Nephron progenitor cell (in vitro differentiated cells): ENCODE data around the gene HIC2.
"Not testable (repeated sequence)": the region's sequence is repeated elsewhere in the genome, so short reads cannot be mapped to it uniquely, and the experiment has no call there.

Experiments
- DNase-seq: peaks from one replicate; pipeline ENCODE4 v3.0.0; 2021
- H3K27ac Mint-ChIP-seq: 2 replicates; pipeline ENCODE4 v1.8.0; 2021; ENCODE audit warnings: mild to moderate bottlenecking, moderate library complexity, mixed read lengths
- H3K27me3 Mint-ChIP-seq: 2 replicates; pipeline ENCODE4 v1.8.0; 2021; ENCODE audit warnings: mild to moderate bottlenecking, low read depth, mixed read lengths; ENCODE audit not compliant: poor library complexity
- H3K36me3 Mint-ChIP-seq: 2 replicates; pipeline ENCODE4 v1.8.0; 2021; ENCODE audit warnings: low read depth, mixed read lengths
- H3K4me1 Mint-ChIP-seq: 2 replicates; pipeline ENCODE4 v1.8.0; 2021; ENCODE audit warnings: mixed read lengths
- H3K4me3 Mint-ChIP-seq: 2 replicates; pipeline ENCODE4 v1.8.0; 2021; ENCODE audit warnings: mild to moderate bottlenecking, moderate library complexity, mixed read lengths
- H3K9me3 Mint-ChIP-seq: 2 replicates; pipeline ENCODE4 v1.8.0; 2021; ENCODE audit warnings: mild to moderate bottlenecking, moderate library complexity, mixed read lengths

The HIC2 gene, protein sequence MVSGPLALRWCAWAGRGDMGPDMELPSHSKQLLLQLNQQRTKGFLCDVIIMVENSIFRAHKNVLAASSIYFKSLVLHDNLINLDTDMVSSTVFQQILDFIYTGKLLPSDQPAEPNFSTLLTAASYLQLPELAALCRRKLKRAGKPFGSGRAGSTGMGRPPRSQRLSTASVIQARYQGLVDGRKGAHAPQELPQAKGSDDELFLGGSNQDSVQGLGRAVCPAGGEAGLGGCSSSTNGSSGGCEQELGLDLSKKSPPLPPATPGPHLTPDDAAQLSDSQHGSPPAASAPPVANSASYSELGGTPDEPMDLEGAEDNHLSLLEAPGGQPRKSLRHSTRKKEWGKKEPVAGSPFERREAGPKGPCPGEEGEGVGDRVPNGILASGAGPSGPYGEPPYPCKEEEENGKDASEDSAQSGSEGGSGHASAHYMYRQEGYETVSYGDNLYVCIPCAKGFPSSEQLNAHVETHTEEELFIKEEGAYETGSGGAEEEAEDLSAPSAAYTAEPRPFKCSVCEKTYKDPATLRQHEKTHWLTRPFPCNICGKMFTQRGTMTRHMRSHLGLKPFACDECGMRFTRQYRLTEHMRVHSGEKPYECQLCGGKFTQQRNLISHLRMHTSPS

GRCh38 chr22:21417227-21417746 lies at the start of gene HIC2:
Gene HIC2 (plus strand): TSS chr22:21417371. CDS start chr22:21442832, 25,461 bp downstream.
- H3K4me3 Mint-ChIP-seq = peak within 1 kb of the TSS; percentile 71
- not testable (repeated sequence) for H3K9me3 Mint-ChIP-seq, H3K4me1 Mint-ChIP-seq, H3K27ac Mint-ChIP-seq, H3K27me3 Mint-ChIP-seq, H3K36me3 Mint-ChIP-seq
- peak; percentile 21 for DNase-seq

DNA sequence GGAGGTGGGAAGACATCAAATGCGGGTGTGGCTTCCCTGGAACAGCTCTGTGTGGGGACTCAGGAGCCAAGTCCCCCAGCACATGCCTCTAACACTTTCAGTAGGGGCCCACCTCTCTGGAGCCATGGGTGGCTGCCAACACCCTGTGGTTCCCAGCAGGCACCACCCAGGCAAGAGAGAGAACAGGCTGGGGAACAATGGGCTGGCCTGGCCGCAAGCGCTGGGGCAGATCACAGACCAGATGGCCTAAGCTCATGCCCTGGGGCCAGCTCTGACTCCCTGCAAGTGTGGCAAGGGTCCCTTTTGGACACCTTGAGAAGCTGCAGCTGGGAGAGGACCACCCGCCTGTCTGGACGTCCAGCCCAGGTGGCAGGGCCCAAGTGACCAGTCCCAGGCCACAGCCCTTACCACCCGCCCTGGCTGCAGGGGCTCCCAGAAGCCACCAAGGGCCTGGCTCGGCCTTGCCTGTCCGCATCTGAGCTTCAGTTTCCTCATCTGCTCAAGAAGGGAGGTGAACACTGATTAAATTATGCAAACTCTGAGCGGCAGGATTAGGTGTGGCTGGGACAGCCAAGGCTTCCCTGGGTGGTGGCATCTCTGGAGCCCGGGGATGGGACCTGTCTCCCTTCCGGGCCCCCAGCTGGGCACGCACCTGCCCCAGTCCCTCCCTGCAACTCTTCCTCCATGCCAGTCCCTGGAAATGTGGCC lies 48.4 kb upstream of the HIC2 start:
- H3K27me3 Mint-ChIP-seq, H3K4me1 Mint-ChIP-seq, H3K36me3 Mint-ChIP-seq, DNase-seq, H3K9me3 Mint-ChIP-seq, H3K4me3 Mint-ChIP-seq, H3K27ac Mint-ChIP-seq: not testable (repeated sequence)

DNA sequence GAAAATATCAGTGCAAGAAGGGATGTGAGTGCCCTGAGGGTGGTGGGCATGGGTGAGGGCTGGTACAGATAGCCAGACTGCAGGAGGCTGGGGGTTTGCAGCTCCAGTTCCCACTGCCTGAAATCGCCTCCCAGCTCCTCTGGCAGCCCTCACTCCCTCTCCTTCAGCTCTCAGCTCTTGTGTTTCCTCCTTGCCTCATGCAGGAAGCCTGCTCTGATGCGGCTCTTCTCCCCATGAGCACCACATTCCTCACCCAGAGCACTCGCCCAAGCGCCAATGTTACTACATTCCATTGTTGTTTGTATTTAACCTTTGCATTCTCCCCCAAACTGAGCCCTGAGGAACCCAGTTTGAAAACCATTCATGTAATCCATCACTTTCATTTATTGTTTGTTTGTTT lies 41.3 kb upstream of the HIC2 start:
- not testable (repeated sequence) for H3K27me3 Mint-ChIP-seq, DNase-seq, H3K9me3 Mint-ChIP-seq, H3K4me1 Mint-ChIP-seq, H3K27ac Mint-ChIP-seq, H3K36me3 Mint-ChIP-seq, H3K4me3 Mint-ChIP-seq

GRCh38 chr22:21383701-21384467 lies 33.3 kb upstream of the HIC2 start, which contains the start of gene RIMBP3B:
Gene RIMBP3B (plus strand): TSS chr22:21383751. CDS start chr22:21383859, 108 bp downstream.
- H3K4me3 Mint-ChIP-seq, H3K27ac Mint-ChIP-seq, H3K27me3 Mint-ChIP-seq, H3K4me1 Mint-ChIP-seq, H3K9me3 Mint-ChIP-seq, DNase-seq, H3K36me3 Mint-ChIP-seq: not testable (repeated sequence)

- not testable (repeated sequence) for H3K4me3 Mint-ChIP-seq, DNase-seq, H3K27me3 Mint-ChIP-seq, H3K36me3 Mint-ChIP-seq, H3K4me1 Mint-ChIP-seq, H3K9me3 Mint-ChIP-seq, H3K27ac Mint-ChIP-seq
Observed at GRCh38 chr22:21384468-21385357, 32.5 kb upstream of the HIC2 start.

DNA sequence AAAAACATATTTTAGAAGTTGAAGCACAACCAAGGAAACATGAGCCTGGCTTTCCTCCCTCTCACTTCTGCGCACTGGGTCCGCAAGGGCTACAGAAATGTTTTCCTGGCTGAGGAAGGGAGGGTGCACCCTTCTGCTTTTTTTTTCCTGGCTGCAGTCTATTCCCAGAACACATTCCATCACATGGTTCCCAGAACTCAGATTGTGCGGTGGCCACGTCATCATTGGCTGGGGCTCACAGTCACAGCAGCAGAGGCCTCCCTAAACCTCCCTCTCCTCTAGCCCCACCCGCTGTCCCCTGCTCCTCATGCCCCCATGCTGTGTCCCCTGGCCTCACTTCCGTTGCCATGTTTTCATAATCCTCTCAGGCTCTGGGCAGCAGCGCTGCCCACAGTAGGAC lies 27.7 kb upstream of the HIC2 start:
- H3K9me3 Mint-ChIP-seq, H3K27me3 Mint-ChIP-seq, H3K4me3 Mint-ChIP-seq, H3K36me3 Mint-ChIP-seq, H3K27ac Mint-ChIP-seq, DNase-seq, H3K4me1 Mint-ChIP-seq: not testable (repeated sequence)

DNA sequence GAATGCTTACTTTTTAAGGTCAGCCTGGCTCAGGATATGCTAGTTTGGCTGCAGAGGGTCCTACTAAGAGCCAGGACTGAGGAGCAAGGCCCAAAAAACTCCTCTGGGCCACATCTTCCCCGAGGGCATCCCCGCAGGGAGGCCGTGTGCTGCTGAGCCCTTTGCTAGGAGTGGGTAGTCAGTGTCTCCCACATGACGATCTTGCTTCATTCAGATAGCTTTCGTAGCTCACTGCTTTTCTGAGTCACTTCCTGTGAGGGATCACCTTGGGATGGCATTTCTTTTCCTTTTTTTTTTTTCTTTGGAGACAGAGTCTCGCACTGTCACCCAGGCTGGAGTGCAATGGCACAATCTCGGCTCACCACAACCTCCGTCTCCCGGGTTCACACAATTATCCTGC lies 27.2 kb upstream of the HIC2 start:
- DNase-seq, H3K4me3 Mint-ChIP-seq, H3K36me3 Mint-ChIP-seq, H3K27me3 Mint-ChIP-seq, H3K4me1 Mint-ChIP-seq, H3K27ac Mint-ChIP-seq, H3K9me3 Mint-ChIP-seq: not testable (repeated sequence)

- not testable (repeated sequence) for H3K4me3 Mint-ChIP-seq, DNase-seq, H3K27ac Mint-ChIP-seq, H3K36me3 Mint-ChIP-seq, H3K4me1 Mint-ChIP-seq, H3K27me3 Mint-ChIP-seq, H3K9me3 Mint-ChIP-seq
Observed at GRCh38 chr22:21394613-21395012, 22.6 kb upstream of the HIC2 start.

GRCh38 chr22:21401197-21401969 lies 15.8 kb upstream of the HIC2 start:
- H3K4me3 Mint-ChIP-seq, H3K36me3 Mint-ChIP-seq, H3K27me3 Mint-ChIP-seq, H3K4me1 Mint-ChIP-seq, H3K27ac Mint-ChIP-seq, H3K9me3 Mint-ChIP-seq, DNase-seq: not testable (repeated sequence)

DNA sequence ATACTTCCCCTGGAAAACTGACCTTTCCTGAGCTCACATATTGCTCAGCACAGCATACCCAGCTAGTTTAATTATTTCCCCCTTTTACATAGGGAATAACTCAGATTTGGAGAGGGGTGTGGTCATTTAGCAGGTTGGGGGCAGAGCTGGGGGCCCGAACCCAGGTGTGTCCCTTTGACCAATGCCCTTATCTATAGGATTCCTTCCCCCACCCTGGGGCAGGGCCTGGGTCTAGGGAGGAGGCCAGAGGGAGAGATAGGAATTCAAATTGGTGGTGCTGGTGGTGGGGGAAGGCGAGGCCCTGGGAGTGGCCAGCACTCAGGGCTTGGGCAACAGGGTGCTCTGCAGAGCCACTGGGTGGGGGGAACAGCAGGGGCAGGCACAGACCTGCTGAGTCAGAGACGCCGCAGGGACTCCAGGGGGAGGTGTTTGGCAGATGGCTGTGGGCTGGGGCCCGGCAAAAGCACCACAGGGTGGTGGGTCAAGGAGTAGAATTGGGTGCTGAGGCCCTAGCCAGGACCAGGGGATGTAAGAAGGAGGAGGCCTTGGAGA lies 14.3 kb upstream of the HIC2 start:
- not testable (repeated sequence) for H3K27me3 Mint-ChIP-seq, H3K4me1 Mint-ChIP-seq, H3K36me3 Mint-ChIP-seq, H3K4me3 Mint-ChIP-seq, DNase-seq, H3K27ac Mint-ChIP-seq, H3K9me3 Mint-ChIP-seq

GRCh38 chr22:21407139-21407538 lies 10.0 kb upstream of the HIC2 start:
- H3K27me3 Mint-ChIP-seq, H3K9me3 Mint-ChIP-seq, H3K36me3 Mint-ChIP-seq, H3K27ac Mint-ChIP-seq, DNase-seq, H3K4me3 Mint-ChIP-seq, H3K4me1 Mint-ChIP-seq: not testable (repeated sequence)

DNA sequence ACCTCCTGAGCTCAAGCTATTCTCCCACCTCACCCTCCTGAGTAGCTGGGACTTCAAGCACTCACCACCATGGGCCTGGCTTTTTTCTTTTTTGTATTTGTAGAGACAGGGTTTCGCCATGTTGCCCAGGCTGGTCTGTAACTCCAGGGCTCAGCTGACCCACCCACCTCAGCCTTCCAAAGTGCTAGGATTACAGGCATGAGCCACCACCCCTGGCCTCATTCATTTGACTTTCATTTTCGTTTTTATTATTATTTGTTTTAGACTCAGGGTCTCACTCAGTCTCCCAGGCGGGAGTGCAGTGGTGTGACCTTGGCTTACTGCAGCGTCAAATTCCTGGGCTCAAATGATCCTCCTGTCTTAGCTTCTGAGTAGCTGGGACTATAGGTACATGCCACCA lies 9.4 kb upstream of the HIC2 start:
- H3K27ac Mint-ChIP-seq, DNase-seq, H3K36me3 Mint-ChIP-seq, H3K9me3 Mint-ChIP-seq, H3K4me3 Mint-ChIP-seq, H3K27me3 Mint-ChIP-seq, H3K4me1 Mint-ChIP-seq: not testable (repeated sequence)
